GM13976 (cell line): ENCODE data around the gene RBM47.

ENCODE experiments used
- DNase-seq: peaks from one replicate; pipeline ENCODE4 v3.0.0; 2012; ENCODE audit warnings: low spot score
- in situ Hi-C: fragments of 300-500 bp; cut with MboI; formaldehyde crosslinking; loops from one replicate; pipeline ENCODE4 v1.12.0; 2022; ENCODE audit warnings: low sequenced_read_pairs, mixed read lengths, inconsistent platforms; ENCODE audit not compliant: unreplicated experiment
- TF ChIP-seq, protein P1 (sequence below): IDR thresholded peaks from 2 replicates; pipeline ENCODE4 v1.5.1; 2012; ENCODE audit warnings: borderline replicate concordance, mild to moderate bottlenecking; ENCODE audit not compliant: insufficient read depth; ENCODE audit errors: extremely low read depth, missing control alignments, control extremely low read depth

RBM47 gene

DNA sequence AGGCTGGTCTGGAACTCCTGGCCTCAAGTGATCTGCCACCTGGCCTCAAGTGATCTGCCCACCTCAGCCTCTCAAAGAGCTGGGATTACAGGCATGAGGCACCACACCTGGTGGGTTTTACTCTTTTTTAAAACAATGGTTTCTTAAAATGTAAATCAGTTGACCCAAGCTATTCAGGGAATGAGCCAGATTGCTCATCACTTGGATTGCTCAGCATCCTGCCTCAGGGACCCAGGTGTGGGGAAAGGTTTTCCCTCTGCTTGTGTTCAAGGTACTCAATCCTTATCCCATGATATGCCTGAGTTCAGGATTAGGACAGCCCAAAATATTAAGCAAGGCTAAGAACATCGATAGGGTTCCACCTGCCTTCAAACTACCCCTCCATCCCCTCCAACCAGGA is 227.1 kb downstream of the RBM47 start:
- no peak for DNase-seq
- in situ Hi-C loops: no loop called here
- TF ChIP-seq, protein P1, sequence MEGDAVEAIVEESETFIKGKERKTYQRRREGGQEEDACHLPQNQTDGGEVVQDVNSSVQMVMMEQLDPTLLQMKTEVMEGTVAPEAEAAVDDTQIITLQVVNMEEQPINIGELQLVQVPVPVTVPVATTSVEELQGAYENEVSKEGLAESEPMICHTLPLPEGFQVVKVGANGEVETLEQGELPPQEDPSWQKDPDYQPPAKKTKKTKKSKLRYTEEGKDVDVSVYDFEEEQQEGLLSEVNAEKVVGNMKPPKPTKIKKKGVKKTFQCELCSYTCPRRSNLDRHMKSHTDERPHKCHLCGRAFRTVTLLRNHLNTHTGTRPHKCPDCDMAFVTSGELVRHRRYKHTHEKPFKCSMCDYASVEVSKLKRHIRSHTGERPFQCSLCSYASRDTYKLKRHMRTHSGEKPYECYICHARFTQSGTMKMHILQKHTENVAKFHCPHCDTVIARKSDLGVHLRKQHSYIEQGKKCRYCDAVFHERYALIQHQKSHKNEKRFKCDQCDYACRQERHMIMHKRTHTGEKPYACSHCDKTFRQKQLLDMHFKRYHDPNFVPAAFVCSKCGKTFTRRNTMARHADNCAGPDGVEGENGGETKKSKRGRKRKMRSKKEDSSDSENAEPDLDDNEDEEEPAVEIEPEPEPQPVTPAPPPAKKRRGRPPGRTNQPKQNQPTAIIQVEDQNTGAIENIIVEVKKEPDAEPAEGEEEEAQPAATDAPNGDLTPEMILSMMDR: no peak

DNA sequence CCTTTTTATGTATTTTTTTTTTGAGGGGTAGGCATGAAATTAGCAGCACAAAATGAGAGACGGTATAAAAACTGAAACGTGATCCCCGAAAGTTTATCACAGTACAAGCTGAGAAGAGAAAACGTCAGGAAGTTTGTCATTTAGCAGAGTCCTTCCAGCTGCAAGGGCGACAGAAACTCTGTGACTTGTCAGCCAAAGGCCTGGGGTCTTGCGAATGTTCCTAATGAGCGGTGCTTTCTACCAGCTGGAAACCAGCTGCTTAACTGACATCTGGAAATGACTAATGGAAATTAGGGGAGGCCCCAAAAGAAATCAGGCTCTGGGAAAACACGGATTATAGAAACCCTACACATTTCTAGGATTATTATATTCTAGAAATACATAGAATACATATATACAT is 228.0 kb downstream of the RBM47 start:
- in situ Hi-C loops: no loop called here
- no peak for DNase-seq
- TF ChIP-seq, protein P1: no peak

DNA sequence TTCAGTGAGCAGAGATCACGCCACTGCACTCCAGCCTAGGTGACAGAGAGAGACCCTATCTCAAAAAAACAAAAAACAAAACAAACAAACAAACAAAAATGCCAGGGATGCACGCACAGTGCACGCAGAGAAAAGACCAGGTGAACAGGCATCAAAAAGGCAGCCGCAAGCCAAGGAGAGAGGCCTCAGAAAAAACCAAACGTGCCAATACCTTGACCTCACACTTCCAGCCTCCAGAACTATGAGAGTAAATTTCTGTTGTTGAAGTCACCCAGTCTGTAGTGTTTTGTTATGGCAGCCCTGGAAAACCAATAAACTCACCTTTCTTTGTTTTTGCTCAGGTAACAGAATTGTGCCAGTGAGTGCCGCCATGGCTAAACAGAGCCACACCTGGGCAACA is 228.6 kb downstream of the RBM47 start:
- TF ChIP-seq, protein P1: no peak
- in situ Hi-C loops: no loop called here

DNA sequence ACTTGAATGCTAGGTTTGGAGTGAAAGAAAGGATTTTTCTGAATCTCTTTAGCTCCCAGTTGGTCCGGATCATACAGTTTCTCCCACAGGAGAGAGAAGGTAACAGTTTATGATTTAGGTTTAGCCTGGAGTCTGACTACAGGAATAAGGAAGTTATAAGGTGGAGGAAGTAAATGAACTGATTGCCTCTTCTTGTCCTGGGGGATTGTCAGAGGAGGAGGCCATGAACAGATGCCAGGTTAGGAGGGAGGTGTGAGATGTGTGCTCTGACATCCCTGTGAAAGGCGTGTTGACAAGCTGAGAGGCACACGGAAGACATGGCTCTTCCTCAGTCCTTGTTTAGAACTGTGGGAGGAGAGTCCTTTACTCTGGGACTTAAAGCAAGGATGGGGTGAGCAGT is 230.1 kb downstream of the RBM47 start:
- TF ChIP-seq, protein P1: no peak
- in situ Hi-C loops: no loop called here
- no peak for DNase-seq

More for the DNA sequence above, 228.6 kb downstream of the RBM47 start:
- DNase-seq: no peak

DNA sequence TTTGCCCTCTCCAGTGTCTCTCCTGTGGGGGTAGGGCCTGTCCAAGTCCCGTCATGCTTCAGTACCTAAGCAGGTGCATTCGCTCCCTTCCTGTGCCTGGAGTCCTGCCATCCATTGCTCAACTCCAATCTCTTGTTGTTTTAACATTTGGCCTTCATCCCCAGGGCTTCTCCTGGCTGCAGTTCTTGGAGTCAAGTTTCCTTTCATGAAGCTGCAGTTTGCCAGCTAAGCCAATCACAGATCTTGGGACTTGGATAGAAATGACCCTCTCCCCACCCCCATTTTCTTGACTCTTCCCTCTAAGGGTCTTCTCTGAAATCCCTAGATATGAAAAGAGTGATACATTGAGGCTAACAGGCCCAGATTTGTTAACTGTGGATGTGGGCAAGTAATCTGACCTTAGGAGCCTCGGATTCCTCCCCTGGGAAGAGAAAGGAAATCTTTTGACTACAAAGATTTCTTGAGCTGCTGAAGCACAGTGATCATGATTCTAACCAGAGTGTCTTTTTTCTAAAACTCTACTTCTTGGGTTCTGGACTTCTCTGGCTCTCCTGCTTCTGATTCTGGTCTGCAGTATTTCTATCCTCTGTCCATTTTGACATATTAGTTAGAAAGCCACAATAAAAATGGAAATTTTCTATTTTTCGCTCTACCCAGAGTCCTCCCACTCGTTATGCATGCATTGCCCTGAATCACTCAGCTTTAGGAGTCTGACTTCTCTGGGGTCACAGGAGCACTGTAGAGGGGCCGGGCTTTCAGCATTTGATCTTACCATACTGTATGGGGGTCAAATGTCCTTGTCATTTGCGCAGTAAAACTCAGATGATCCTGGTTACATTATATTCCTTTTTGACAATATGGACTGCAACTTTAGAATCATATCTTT is 233.5 kb downstream of the RBM47 start:
- in situ Hi-C loops: no loop called here
- no peak for DNase-seq

DNA sequence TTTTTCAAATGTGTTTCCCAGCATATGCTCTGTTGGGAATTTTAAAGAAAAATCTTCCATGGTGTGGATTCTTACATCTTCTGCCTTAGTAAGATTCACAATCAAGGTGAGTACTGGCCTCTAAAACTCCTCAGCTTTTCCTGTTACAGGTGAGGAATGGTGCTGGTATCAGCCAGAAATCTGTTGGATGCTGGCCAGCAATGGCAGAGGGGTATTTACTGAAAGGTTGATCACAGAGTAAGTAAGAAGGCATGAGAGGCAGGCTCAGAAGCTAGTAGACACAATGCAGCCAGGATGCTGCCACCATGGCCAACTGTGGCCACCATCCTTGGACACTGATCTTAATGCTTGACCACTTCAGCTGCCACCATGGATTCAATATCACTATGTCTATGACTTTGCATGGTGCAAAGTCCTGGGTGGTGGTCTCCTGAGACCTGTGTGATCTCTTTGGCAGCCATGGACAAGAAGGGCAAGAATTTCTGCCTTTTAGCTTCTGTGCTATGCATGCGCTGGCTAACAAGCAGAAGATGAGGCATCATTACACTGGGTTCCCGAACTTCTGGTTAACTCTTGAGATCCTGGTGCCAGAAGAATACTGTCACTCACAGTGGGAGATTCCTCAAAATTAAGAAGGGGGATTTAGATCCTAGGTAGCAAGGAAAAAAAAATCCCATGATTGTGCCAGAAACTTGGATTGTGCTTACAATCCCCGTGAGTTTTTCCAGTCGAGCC is 234.3 kb downstream of the RBM47 start:
- DNase-seq: no peak
- TF ChIP-seq, protein P1: no peak
- in situ Hi-C loops: no loop called here

More for the DNA sequence above, 233.5 kb downstream of the RBM47 start:
- TF ChIP-seq, protein P1: no peak
